SH-SY5Y (cell line): ENCODE measurements around the gene TEAD3.

ENCODE experiments used
- GATA2 ChIP-seq: IDR thresholded peaks from 2 replicates; pipeline ENCODE4 v1.6.1; 2011; ENCODE audit warnings: mild to moderate bottlenecking, low read depth, low read length
- GATA3 ChIP-seq: IDR thresholded peaks from 2 replicates; pipeline ENCODE4 v1.6.1; 2011; ENCODE audit warnings: low read depth, mild to moderate bottlenecking, low read length, moderate library complexity

GRCh38 chr6:35524380-35525020 lies 27.6 kb upstream of the TEAD3 start:
- TF ChIP-seq GATA2 (no peak), GATA3 (no peak)
